ENCODE results near the gene LRMDA. TPM values are rescaled to one million over a fixed set of nuclear protein-coding genes. Genes with fewer than 3 reads are reported as not detected.

LRMDA gene
- total RNA-seq, 1 donor from 2014 or later, result not detected

DNA sequence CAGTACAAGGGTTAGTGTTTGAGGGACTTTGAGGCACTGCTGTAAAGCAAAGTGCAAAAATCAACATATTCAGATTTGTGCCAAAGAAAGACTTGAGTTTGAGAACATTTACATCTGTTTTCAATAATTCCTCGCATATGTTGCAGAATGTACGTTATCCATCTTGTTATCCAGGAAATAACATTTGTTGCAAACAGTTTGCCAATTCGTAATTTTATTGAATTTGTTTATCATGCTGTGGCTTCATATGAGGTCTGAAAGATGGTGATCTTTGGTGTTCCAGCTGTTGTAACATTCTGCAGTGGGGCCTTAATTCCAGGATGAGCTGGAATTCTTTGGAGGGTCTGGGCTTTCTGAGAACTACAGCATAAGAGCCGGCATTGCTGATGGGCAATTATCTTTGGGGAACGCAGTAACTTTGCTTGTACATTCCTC lies 396.2 kb downstream of the LRMDA start:
- Mint-ChIP-seq H3K36me3 (ENCODE audit: low read depth) (no peaks in the 10 kb centered on the region), H3K27ac (no peak overlapping the region), H3K9me3 (peaks cover 5% of the 10 kb centered on the region), H3K27me3 (no peaks in the 10 kb centered on the region), H3K4me3 (no peak overlapping the region), H3K4me1 (no peaks in the 10 kb centered on the region)
- TF ChIP-seq, protein P1, sequence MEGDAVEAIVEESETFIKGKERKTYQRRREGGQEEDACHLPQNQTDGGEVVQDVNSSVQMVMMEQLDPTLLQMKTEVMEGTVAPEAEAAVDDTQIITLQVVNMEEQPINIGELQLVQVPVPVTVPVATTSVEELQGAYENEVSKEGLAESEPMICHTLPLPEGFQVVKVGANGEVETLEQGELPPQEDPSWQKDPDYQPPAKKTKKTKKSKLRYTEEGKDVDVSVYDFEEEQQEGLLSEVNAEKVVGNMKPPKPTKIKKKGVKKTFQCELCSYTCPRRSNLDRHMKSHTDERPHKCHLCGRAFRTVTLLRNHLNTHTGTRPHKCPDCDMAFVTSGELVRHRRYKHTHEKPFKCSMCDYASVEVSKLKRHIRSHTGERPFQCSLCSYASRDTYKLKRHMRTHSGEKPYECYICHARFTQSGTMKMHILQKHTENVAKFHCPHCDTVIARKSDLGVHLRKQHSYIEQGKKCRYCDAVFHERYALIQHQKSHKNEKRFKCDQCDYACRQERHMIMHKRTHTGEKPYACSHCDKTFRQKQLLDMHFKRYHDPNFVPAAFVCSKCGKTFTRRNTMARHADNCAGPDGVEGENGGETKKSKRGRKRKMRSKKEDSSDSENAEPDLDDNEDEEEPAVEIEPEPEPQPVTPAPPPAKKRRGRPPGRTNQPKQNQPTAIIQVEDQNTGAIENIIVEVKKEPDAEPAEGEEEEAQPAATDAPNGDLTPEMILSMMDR (IDR thresholded peaks at IDR 0.05), result no peak
- intact Hi-C loops (cut with micrococcal nuclease), result no loop called here
- no peak for DNase-seq
- CTCF ChIA-PET, result no interaction called here
- no peak for ATAC-seq (ENCODE audit: low read depth)
- POLR2A ChIA-PET, result no interaction called here

DNA sequence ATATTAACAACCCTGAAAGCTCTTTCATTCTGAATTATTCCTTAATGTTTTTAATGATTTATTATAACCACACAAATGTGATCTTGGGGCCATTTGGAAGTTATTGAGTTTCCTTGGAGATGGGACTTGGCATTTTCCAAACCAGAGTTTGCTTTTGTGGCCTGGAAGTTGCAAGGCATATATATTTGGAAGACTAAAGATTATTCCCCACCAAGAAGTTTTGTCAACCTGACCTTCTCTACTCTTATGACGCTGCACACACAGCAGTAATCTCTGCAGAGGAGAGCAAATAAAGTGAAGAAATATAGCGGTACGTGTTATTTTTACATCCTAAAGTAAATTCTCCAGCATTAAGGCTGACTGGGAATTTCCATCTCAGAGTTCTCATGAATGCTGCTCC lies 397.0 kb downstream of the LRMDA start:
- TF ChIP-seq, protein P1 (IDR thresholded peaks at IDR 0.05), result no peak
- no peak for DNase-seq
- no peaks in the 10 kb centered on the region for H3K36me3 Mint-ChIP-seq (ENCODE audit: low read depth)
- no peaks in the 10 kb centered on the region for H3K4me1 Mint-ChIP-seq
- ChIA-PET CTCF (no interaction called here), POLR2A (no interaction called here)
- no peak for ATAC-seq (ENCODE audit: low read depth)
- H3K4me3 Mint-ChIP-seq, result no peak overlapping the region
- peaks cover 5% of the 10 kb centered on the region for H3K9me3 Mint-ChIP-seq
- H3K27ac Mint-ChIP-seq, result no peak overlapping the region
- no peaks in the 10 kb centered on the region for H3K27me3 Mint-ChIP-seq
- intact Hi-C loops (cut with micrococcal nuclease), result no loop called here

DNA sequence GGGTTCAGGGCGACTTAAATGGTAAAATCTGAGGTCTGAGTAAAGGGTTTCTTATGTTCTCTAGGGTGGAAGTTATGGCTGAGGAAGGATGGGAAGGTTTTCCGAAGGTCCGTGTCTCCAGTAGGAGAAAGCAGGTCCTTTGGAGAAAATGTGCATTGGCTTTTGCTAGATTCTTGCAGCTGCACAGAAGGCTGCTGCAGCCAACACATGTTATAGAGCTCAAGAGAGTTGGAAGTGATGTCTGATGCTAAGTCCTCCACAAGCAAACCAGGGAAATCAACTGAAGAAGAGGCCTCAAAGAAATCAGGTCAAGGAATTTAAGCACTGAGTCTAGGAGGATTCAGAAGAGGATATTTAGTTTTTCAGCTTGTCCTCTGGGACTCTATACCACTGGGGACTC lies 404.6 kb downstream of the LRMDA start:
- intact Hi-C loops (cut with micrococcal nuclease), result no loop called here

DNA sequence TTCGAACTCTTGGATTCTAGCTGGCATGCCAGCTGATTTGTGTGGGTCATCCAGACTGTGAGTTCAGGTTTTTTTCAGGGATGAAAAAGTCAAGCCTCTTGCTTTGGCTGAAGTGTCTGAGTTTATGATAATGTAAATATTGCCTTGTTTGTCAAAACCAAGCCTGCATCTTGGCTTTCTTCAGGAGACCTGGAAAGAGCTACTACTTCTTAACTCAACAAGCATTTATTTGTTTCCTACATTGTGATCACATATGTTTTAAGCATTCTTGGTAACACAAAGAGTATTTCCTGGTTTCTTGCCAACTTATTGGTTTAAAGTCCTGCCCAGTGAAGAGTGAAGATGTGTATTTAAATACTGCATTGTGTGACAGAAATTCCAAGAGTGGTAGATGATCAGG lies 407.1 kb downstream of the LRMDA start:
- Mint-ChIP-seq H3K27me3 (no peaks in the 10 kb centered on the region), H3K4me3 (no peak overlapping the region), H3K9me3 (no peaks in the 10 kb centered on the region), H3K27ac (no peak overlapping the region), H3K4me1 (no peaks in the 10 kb centered on the region), H3K36me3 (ENCODE audit: low read depth) (no peaks in the 10 kb centered on the region)
- ATAC-seq (ENCODE audit: low read depth) (no peak), DNase-seq (no peak)
- ChIA-PET CTCF (no interaction called here), POLR2A (no interaction called here)
- intact Hi-C loops (cut with micrococcal nuclease), result no loop called here
- TF ChIP-seq, protein P1 (IDR thresholded peaks at IDR 0.05), result no peak

More for the DNA sequence above, 404.6 kb downstream of the LRMDA start:
- no peak overlapping the region for H3K27ac Mint-ChIP-seq
- H3K4me3 Mint-ChIP-seq, result no peak overlapping the region
- no peaks in the 10 kb centered on the region for H3K4me1 Mint-ChIP-seq
- ChIA-PET CTCF (no interaction called here), POLR2A (no interaction called here)
- DNase-seq (no peak), ATAC-seq (ENCODE audit: low read depth) (no peak)
- peaks cover 5% of the 10 kb centered on the region for H3K9me3 Mint-ChIP-seq
- H3K27me3 Mint-ChIP-seq, result no peaks in the 10 kb centered on the region
- no peaks in the 10 kb centered on the region for H3K36me3 Mint-ChIP-seq (ENCODE audit: low read depth)
- TF ChIP-seq, protein P1 (IDR thresholded peaks at IDR 0.05), result no peak

DNA sequence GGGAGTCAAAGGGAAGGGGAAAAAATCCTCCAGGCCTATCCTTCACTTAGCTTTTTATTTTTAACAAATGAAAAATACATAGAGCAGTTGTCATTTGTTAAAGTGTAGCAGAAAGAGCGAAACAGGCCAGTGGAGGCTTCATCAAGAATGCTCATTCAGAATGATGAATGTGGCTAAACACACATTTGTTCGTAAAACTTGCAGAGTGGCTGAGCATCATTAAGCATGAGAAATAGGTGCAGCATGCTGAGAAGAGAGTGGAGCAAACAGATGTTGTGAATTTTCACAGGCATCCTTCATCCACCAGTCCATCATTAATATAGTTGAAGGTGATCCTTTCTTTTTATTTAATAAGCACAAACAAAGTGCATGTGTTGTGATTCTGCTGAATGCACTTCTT lies 407.6 kb downstream of the LRMDA start:
- ChIA-PET POLR2A (no interaction called here), CTCF (no interaction called here)
- no peak overlapping the region for H3K27ac Mint-ChIP-seq
- H3K9me3 Mint-ChIP-seq, result no peaks in the 10 kb centered on the region
- no peaks in the 10 kb centered on the region for H3K4me1 Mint-ChIP-seq
- H3K27me3 Mint-ChIP-seq, result no peaks in the 10 kb centered on the region
- intact Hi-C loops (cut with micrococcal nuclease), result no loop called here
- TF ChIP-seq, protein P1 (IDR thresholded peaks at IDR 0.05), result no peak
- ATAC-seq (ENCODE audit: low read depth) (no peak), DNase-seq (no peak)
- H3K36me3 Mint-ChIP-seq (ENCODE audit: low read depth), result no peaks in the 10 kb centered on the region
- no peak overlapping the region for H3K4me3 Mint-ChIP-seq

Data from activated B cell treated with CpG ODN at 0.5 μM for 24 hours (primary cell).